T follicular helper cell (primary cell): ENCODE data around the gene TMEM19.
A peak's percentile ranks its signal among the peaks of the same experiment; 100 is the strongest.

Source experiments
- DNase-seq: peaks from one replicate; pipeline ENCODE4 v3.0.0-alpha.2; 2020; ENCODE audit warnings: low read depth

The TMEM19 gene

DNA sequence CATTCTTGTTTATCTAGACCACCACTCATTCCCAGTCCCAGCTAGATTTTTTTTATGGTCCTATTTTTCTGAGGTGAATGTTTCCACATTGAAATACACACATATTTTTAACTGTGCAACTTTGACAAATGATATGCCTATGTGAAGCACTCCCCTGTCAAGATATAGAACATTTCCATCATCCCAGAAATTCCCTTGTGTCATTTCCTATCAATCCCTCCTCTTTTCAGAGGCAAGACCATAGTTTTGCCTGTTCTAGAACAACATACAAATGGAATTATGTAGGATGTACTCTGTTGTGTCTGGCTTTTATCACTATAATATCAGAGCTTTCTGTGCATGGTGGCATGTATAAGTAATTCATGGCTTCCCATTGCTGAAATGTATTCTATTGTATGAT lies 32.7 kb downstream of the TMEM19 start:
- no peak for DNase-seq

GRCh38 chr12:71719647-71720370 lies 33.9 kb downstream of the TMEM19 start:
- no peak for DNase-seq

DNA sequence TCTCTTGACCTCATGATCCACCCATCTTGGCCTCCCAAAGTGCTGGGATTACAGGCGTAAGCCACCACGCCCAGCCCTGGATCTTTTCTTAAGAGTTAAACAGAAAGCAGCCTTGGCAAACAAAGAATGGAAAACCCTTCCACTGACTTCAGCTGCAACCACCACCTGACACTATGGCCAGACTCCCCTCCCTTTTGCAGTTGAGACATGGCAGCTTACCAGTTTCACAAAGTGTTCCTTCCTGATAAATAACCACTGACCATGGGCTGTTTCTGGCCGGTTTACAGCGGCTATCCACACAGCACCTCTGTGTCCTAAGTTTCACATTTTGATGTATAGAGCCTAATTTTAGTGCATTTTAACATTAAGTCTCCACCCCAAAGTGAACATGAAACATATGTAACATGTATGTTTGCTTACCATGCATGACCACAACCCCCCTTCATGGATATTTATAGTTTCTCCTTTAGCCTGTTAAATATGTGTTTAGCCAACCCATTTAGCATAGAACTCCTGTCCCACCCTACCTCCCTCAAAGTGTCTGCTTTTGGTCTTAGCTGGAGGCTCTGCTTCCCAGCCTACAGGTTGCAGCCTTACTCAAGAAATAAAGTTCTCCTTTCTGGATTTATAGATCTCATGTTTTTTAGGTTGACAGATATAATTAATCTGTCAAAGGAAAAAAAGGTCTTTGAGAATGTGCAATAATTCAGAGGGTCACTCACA lies 36.1 kb downstream of the TMEM19 start:
- no peak for DNase-seq

DNA sequence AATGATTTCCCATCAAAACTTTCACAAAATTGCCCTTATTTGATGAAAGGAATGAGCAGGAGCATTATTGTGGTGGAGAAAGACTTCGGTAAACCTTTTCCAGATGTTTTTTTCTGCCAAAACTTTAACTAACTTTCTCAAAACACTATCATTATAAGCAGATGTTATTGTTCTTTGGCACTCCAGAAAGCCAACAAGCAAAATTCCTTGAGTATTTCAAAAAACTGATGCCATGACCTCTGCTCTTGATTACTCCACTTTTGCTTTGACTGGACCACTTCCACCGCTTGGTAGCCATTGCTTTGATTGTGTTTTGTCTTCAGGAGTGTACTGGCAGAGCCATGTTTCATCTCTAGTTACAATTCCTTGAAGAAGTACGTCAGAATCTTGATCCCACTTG lies 39.1 kb downstream of the TMEM19 start:
- DNase-seq = no peak

- no peak for DNase-seq
Measured at GRCh38 chr12:71726548-71726947, 40.7 kb downstream of the TMEM19 start.

- no peak for DNase-seq
Measured at GRCh38 chr12:71727958-71728357, 42.1 kb downstream of the TMEM19 start.

- no peak for DNase-seq
Measured at GRCh38 chr12:71730936-71731335, 45.1 kb downstream of the TMEM19 start.

- no peak for DNase-seq
Measured at GRCh38 chr12:71731439-71732356, 45.8 kb downstream of the TMEM19 start.

DNA sequence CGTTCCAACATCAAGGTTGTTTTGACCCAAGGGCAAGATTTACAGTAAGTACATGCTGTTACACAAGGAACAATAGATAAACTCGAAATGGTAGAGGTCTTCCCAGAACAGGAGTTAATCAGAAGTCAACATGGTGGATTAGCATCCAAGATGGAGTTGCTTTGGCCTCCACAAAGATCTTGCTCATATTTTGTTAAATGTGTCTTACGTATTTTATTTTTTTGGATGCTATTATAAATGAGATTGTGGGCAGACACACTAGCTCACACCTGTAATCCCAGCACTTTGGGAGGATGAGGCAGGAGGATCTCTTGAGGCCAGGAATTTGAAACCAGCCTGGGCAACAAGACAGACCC lies 46.5 kb downstream of the TMEM19 start:
- no peak for DNase-seq

DNA sequence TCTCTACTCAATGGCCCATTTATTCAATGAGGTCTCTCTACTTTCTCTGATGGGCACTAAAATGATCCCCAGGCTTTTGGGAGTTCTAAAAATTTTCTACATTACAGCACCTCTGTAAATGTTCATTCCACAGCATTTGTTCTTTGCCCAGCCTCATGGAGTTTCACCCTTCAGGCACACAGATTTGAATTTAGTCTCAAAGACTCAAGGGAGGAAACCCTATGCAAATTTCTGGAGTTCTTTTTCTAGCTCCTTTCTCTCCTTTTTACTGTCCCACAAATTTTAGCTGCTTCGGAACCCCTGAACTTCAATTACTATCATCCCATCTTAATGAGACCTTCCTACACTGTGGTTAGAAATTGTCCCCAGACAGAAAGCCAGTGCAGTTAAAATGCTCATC lies 51.3 kb downstream of the TMEM19 start:
- no peak for DNase-seq

DNA sequence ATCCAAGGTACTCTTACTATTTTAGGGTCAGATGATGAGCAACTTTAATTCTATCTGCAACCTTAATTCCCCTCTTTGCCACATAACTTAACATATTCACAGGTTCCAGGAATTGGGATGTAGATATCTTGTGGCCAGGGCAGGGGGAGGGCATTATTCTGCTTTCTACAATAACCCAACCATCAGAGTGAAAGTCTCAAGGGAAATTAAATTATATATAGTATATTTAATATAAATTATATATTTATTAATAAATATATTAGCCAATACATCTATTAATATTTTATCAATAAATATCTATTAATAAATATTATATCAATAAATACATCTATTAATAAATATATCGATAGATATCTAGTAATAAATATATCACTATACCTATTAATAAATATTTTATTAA lies 57.1 kb downstream of the TMEM19 start:
- DNase-seq = no peak

DNA sequence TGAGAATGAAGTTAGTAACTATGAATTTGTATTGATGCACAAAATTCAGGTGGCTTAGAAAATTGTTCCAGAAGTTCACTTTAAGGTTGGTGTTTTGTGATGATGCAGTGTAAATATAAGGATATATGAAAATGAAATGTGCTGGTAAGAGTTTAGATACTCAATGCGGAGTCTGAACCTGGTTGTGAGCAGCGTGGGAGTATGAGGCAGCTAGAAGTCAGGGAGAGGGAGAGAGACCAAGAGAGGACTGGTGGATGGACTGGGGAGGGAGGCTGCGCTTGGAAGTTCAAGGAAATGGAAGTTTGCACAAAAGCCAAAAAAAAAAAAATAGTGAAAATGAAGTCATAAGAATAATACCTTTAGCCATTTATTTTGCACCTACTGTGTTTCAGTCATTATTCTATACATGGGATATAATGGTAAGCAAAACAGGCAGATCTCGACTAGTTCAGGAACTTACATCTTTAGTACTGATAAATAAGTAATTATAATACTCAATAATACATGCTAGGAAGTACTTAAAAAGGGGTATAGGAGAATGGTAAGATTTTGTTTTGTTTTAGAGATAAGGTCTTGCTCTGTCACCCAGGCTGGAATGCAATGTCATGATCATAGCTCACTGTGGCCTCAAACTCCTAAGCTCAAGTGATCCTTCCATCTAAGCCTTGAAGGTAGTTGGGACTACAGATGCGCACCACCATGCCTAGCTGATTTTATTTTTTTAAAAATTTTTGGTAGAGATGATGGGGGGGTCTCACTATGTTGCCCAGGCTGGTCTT lies 58.8 kb downstream of the TMEM19 start:
- DNase-seq = no peak

DNA sequence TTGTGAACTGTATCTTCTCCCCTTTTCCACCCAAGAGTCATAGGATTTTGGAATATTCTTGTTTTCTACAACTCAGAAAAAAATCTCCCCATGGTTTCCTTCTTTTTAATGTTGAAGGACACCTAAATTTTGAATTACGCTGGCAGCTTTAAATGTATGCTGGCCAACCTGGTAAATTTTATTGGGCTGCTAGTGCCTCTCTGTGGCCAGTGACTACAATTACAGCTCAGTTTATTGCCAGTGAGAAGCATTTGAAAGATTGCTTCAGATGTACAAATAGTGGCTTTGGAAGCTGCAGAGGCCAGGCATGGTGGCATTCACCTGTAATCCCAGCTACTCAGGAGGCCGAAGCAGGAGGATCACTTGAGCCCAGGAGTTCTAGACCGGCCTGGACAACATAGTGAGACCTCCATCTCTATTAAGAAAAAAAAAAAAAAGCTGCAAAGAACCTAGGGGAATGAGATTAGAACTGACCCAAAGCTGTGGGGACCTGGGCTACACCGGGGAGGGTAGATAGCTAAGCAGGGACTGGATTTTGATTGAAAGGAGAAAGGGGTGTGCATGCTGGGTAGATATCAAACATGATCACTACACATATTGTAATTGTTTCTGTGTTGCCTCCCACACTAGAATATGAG lies 61.2 kb downstream of the TMEM19 start:
- DNase-seq = peak; percentile 26

DNA sequence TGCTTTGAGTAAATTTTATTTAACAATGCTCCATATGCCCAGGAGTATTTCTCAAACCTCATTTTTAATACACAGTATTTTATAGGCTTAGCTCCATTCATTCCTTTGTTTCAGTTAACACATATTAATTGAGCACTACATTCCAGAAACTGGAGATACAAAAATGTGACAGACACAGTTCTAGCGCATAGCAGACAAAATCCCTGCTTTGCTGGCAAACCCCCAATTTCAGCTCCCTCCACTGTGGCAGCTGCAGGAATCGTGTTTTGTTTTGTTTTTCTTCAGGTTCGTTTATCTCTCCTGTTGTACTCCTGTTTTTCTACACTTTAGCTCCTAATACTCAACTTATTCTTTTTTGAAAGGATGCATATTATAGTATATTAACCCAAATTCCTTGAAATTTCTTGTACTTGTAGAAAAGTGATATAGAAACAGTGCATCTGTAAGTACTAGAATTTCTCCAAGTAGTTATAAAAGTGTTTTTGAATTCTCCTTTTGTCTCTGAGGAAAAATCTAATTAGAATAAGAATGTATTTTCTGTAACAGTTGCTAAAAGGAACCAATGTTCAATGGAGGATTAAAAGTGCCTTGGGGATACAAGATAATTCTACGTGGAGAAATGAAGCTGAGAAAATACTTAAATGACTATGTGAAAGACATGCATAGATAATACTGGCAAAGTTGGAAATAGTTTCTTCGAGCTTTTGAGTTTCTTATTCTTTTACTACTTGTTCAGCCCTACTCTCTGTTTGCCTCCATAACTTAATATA lies 62.4 kb downstream of the TMEM19 start:
- no peak for DNase-seq

GRCh38 chr12:71749666-71750065 lies 63.8 kb downstream of the TMEM19 start:
- no peak for DNase-seq

DNA sequence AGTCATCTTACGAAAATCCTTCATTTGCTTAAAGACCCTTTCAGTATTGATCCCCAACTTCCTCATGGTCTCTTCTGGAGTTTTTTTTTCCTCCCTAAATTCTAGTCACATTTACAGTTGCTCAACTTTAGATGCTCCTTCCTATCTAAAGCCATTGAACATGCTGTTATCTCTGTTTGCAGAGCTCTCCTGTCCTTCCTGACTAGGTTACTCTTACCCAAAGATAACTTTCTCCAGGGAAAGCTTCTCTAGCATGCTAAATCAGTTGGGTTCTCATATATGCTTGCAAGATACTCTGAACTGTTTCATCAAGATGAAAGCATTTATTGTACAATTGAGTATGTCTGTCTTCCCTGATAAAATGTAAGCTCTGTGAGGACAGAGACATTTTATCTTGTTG lies 67.0 kb downstream of the TMEM19 start:
- no peak for DNase-seq
